A673 (cell line): ENCODE measurements around the gene NR2C2.

ENCODE experiments used
- CTCF ChIP-seq: fragments of 300-800, 200-600 bp; sonication (generic); conservative IDR thresholded peaks from 2 replicates; pipeline ENCODE4 v1.5.1; 2017; ENCODE audit warnings: low read depth, mild to moderate bottlenecking, antibody characterized with exemption, low read length, moderate library complexity, mixed read lengths
- EZH2 ChIP-seq: fragments of 200-600 bp; sonication (generic); IDR thresholded peaks from 2 replicates; pipeline ENCODE4 v1.6.1; 2017; ENCODE audit warnings: borderline replicate concordance, low read depth, mild to moderate bottlenecking, mixed read lengths, antibody characterized with exemption, low read length; ENCODE audit not compliant: poor library complexity, severe bottlenecking

GRCh38 chr3:14907043-14907966, 40.1 kb upstream of the NR2C2 start:
- TF ChIP-seq CTCF (no peak), EZH2 (no peak)
